ENCODE results near the gene NDUFV2. TPM values are rescaled to one million over a fixed set of nuclear protein-coding genes. Genes with fewer than 3 reads are reported as not detected.

Gene NDUFV2
- total and polyA plus RNA-seq, 11 donors, result 236 to 1,311 (median 440) TPM

DNA sequence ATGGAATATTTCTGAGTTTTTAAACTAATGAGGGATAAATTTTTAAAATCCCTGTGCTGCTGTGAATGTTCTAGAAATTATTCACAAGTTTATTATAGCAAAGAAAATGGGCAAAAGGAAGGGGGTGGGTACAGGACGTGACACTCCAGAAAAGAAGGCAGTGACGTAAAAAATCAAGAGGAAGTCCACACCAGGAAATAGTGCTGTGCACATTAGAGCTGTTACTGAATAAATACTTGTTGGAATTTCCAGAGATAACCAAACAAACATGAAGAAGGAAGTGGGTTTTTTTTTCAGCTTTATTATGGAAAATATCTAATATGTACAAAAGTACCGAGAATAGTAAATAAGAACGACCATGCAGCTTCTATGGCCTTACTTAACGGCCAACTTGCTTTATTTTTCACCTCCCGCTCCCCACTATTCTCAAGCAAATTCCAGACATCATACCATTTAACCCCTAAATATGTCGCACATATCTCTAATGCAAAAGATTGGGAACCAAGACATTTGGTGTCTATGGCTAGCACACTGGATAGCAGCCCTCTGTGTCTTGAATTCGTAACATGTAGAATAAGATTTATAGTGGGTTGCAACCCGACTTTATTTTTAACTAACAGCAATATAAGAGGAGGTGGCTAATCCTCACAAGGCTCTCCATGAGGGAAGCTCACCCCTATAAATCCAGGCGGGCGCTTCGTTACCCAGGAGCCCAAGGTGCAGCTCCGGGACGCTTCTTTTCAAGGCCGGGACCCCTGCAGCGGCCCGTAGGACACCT, 580 bp upstream of the NDUFV2 start:
- peak in 1 of 5 donors; percentile 22 for DNase-seq
- WGBS, 4 donors, result 2 to 5% (median 4%) methylated on average over 15 to 17 of the region's 17 CpGs
- Histone ChIP-seq H3K4me1 (peaks cover 11 to 44% (median 40%) of the 10 kb centered on the region in 12 donors), H3K4me3 (peak overlapping the region; percentile 27 to 89 (median 78)), H3K27me3 (no peaks in the 10 kb centered on the region), H3K36me3 (no peaks in the 10 kb centered on the region), H3K9me3 (no peaks in the 10 kb centered on the region), H3K27ac (peak overlapping the region; percentile 89 to 99 (median 95))
- intact Hi-C loops (cut with DNase I), result loop anchor here (1.0 to 5.0 kb wide), 4 partner anchors 15 to 35 kb away; partner anchors contain the start of gene ANKRD12 (in 7 of the 10)
- ATAC-seq, result peak in 2 of 4 donors; percentile 23 to 62
- TF ChIP-seq, protein P1, sequence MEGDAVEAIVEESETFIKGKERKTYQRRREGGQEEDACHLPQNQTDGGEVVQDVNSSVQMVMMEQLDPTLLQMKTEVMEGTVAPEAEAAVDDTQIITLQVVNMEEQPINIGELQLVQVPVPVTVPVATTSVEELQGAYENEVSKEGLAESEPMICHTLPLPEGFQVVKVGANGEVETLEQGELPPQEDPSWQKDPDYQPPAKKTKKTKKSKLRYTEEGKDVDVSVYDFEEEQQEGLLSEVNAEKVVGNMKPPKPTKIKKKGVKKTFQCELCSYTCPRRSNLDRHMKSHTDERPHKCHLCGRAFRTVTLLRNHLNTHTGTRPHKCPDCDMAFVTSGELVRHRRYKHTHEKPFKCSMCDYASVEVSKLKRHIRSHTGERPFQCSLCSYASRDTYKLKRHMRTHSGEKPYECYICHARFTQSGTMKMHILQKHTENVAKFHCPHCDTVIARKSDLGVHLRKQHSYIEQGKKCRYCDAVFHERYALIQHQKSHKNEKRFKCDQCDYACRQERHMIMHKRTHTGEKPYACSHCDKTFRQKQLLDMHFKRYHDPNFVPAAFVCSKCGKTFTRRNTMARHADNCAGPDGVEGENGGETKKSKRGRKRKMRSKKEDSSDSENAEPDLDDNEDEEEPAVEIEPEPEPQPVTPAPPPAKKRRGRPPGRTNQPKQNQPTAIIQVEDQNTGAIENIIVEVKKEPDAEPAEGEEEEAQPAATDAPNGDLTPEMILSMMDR (IDR thresholded peaks at IDR 0.05), result no peak
- TF ChIP-seq POLR2A (IDR thresholded peaks at IDR 0.05), result no peak

- no peaks in the 10 kb centered on the region for H3K9me3 ChIP-seq
- peak overlapping the region; percentile 89 to 99 (median 95) for H3K27ac ChIP-seq
- peak overlapping the region; percentile 27 to 89 (median 78) for H3K4me3 ChIP-seq
- peaks cover 13 to 58% (median 55%) of the 10 kb centered on the region in 12 donors for H3K4me1 ChIP-seq
- peak in 1 of 4 donors; percentile 22 for ATAC-seq
- no peak for DNase-seq
- no peaks in the 10 kb centered on the region for H3K36me3 ChIP-seq
- intact Hi-C loops (cut with DNase I), result loop anchor here in 8 of 10 donors (2.0 to 5.0 kb wide), 3 partner anchors 13 to 34 kb away; partner anchors contain the start of gene ANKRD12 (in 7 of the 8)
- no peak for TF ChIP-seq POLR2A (IDR thresholded peaks at IDR 0.05)
- TF ChIP-seq, protein P1 (IDR thresholded peaks at IDR 0.05), result peak in 7 of 12 donors; percentile 8 to 44 (median 24)
- 1 to 2% (median 1%) methylated on average over 4 of the region's 4 CpGs for WGBS, 4 donors
- H3K27me3 ChIP-seq, result no peaks in the 10 kb centered on the region
Measured at GRCh38 chr18:9103376-9103873, 926 bp downstream of the NDUFV2 start.

DNA sequence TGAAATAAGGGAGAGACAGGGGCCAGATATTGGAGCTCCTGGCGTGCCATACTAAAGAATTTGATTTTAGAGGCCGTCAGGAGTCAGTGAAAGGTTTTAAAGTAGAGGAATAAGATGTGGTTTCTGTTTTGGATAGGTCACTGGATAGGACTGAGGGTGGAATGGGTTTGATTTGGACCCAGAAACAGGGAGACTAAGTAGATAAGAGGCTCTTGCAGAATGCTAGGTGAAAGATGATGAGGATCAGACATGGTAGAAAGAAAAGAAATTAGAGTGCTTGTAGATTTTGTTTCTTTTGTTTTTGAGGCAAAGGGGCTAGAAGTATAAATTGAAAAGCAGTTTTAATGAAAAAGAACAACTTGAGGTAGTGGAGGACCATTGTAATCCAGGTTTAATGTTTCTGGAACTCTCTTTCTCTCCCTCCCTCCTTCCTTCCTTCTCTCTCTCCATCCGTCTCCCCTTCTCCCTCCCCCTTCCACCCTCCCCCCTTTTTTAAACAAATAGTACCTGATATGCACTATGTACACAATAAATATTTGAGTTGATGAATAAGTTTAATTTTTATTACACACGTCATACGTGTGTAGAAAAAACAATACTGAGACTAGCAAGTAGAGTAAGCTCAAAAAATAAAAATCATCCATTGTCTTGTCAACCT, 1.9 kb downstream of the NDUFV2 start:
- no peaks in the 10 kb centered on the region for H3K36me3 ChIP-seq
- H3K9me3 ChIP-seq, result no peaks in the 10 kb centered on the region
- H3K4me1 ChIP-seq, result peaks cover 13 to 67% (median 64%) of the 10 kb centered on the region in 12 donors
- 11 to 19% (median 17%) methylated on average over 5 of the region's 5 CpGs for WGBS, 4 donors
- intact Hi-C loops (cut with DNase I), result loop anchor here in 2 of 10 donors (5.0 kb wide), 1 partner anchor 33 kb away; the partner anchor contains the start of gene ANKRD12 (in 2 of the 2)
- no peaks in the 10 kb centered on the region for H3K27me3 ChIP-seq
- TF ChIP-seq, protein P1 (IDR thresholded peaks at IDR 0.05), result no peak
- TF ChIP-seq POLR2A (IDR thresholded peaks at IDR 0.05), result no peak
- H3K4me3 ChIP-seq, result peak overlapping the region; percentile 27 to 89 (median 78)
- H3K27ac ChIP-seq, result peak overlapping the region in 10 of 12 donors; percentile 89 to 99 (median 95)
- DNase-seq (no peak), ATAC-seq (no peak)
